Renal cortex interstitium (tissue), 15 donors: Measurements from ENCODE around the gene OR13C4. TPM values are rescaled to one million over a fixed set of nuclear protein-coding genes. Genes with fewer than 3 reads are reported as not detected.
"Not testable (repeated sequence)": the region's sequence is repeated elsewhere in the genome, so short reads cannot be mapped to it uniquely, and the experiment has no call there.

ENCODE experiments used
- DNase-seq, 11 donors: peaks; one replicate each; pipeline ENCODE4 v3.0.0-alpha.2; 2013; ENCODE audit warnings: low read depth in 9 of 11, low spot score in 4 of 11; ENCODE audit errors: extremely low read depth in 1 of 11
- long read RNA-seq, 16 experiments: transcript quantifications; one replicate each; lab custom pipeline, GENCODE V29; 2026
- polyA plus RNA-seq, 3 donors: library from polyadenylated mRNA; unstranded; fragments of 120-200 nt; gene quantifications; one replicate each; pipeline ENCODE4 v1.2.1, GENCODE V29; 2013; ENCODE audit not compliant: insufficient read length in 3 of 3

The OR13C4 gene
- not detected for polyA plus RNA-seq
- long read RNA-seq, donor 1, result 0 reads
- long read RNA-seq, donor 2, result 0 reads
- long read RNA-seq, donor 3, result 0 reads
- long read RNA-seq, donor 4, result 0 reads
- long read RNA-seq, donor 5, result 0 reads
- long read RNA-seq, donor 6, result 0 reads
- long read RNA-seq, donor 7, result 0 reads
- long read RNA-seq, donor 8, result 0 reads
- long read RNA-seq, donor 9, result 0 reads
- long read RNA-seq, donor 10, result 0 reads
- long read RNA-seq, donor 11, result 0 reads
- long read RNA-seq, donor 12, result 0 reads
- long read RNA-seq, donor 13, result 0 reads
- long read RNA-seq, donor 14, result 0 reads
- long read RNA-seq, donor 15, result 0 reads
- long read RNA-seq, donor 16, result 0 reads

DNA sequence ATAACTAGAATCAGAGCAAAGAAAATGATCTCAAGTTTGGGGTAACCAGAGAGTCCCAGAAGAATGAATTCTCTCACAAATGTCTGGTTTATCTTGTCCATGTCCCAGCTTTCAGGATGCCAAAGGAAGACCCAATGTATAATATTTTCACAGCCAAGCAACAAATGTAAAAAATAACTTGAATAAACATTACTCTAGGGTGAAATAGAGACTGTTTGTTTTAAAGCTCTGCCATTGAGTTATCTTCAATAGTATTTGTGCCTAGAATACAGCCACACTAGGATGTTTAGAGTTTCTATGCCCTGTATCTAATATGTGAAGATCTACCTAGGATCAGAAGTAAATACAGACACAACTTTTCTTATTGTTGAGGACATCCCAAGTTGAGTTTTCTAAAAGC lies at the start of gene OR13C4:
Gene OR13C4, minus strand, starts transcription at position 101 of the 400 bp plus-strand sequence. Its CDS starts 0 bp downstream, at position 101.
- no peak for DNase-seq

- no peak for DNase-seq
Measured at GRCh38 chr9:104575456-104575855, 48.4 kb upstream of the OR13C4 start.

GRCh38 chr9:104572612-104573011 lies 45.6 kb upstream of the OR13C4 start:
- DNase-seq, result no peak

- no peak for DNase-seq
Measured at GRCh38 chr9:104568868-104569267, 41.9 kb upstream of the OR13C4 start, which contains the start of gene OR13C8. Gene OR13C8, plus strand, starts transcription at chr9:104569168. Its CDS starts 0 bp downstream, at chr9:104569168.

GRCh38 chr9:104564358-104564757 lies 37.3 kb upstream of the OR13C4 start:
- DNase-seq, result no peak

DNA sequence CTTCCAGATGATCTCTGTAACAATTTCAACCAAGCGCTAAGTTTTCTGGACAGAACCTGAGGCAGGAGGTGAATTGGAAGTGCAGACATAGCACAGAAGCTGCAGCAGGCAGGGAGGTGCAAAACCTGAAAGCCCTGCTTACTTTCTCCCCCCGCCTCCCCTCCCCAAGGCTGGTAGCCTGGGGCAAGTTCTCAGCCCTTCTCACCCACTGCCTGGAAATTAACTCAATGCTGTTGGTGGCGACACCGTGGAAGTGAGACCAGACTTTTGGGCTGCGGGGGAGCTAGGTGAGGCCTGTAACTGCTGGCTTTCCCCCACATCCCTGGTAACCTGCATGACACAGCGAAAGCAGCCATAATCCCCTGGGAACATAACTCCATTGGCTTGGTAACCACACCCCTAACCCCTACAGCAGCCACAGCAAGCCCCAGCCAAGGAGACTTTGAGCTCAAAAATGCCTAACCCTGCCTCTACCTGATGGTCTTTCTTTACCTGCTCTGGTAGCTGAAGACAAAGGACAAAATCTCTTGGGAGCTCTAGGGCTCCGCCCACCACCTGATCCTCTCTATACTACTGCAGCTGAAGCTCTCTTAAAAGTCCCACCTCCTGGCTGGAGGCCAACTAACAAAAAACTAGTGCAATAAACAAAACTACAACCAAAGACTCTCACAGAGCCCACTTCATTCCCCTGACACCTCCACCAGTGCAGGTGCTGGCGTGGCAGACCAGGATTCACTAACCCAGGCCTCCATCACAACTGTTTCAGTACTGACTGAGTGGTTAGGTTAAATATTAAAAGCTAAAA lies 30.0 kb upstream of the OR13C4 start:
- DNase-seq, result no peak

DNA sequence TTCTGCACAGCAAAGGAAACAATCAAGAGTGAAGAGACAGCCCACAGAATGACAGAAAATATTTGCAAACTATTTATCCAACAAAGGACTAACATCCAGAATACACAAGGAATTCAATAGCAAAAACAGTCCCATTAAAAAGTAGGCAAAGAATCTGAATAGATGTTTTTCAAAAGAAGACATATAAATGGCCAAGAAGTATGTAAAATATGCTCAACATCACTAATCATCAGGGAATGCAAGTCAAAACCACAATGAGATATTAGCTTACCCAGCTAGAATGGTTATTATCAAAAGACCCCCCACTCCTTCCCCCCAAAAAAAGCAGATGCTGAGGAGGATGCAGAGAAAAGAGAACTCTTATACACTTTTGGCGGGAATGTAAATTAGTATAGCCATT lies 28.5 kb upstream of the OR13C4 start:
- DNase-seq, result no peak

- DNase-seq, result no peak
Measured at GRCh38 chr9:104553261-104553660, 26.3 kb upstream of the OR13C4 start.

- DNase-seq, result no peak
Measured at GRCh38 chr9:104544644-104545043, 17.6 kb upstream of the OR13C4 start.

DNA sequence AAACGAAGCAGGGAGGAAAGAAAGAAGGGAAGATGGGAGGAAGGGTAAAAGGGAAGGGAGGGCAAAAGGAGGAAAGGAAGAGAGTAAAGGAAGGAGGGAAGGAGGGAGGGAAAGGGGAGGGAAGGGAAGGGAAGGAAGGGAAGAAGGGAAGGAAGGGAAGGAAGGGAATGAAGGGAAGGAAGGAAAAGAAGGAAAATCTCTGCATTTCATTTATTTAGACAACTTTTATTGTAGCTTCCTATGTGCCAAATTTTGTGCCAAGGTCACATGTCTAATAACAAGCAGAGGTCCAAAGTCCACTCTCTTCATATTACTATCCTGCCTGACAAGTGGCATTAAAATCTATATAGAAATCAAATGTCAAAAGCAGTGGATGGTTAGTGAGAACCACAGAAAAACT lies 12.3 kb upstream of the OR13C4 start:
- no peak for DNase-seq

GRCh38 chr9:104536756-104537155 lies 9.7 kb upstream of the OR13C4 start, which contains the start of gene OR13C3:
Gene OR13C3, minus strand, starts transcription at chr9:104536856. Its CDS starts 133 bp downstream, at chr9:104536723.
- DNase-seq, result no peak

- not testable (repeated sequence) for DNase-seq
Measured at GRCh38 chr9:104520241-104520640, 6.8 kb downstream of the OR13C4 start.

DNA sequence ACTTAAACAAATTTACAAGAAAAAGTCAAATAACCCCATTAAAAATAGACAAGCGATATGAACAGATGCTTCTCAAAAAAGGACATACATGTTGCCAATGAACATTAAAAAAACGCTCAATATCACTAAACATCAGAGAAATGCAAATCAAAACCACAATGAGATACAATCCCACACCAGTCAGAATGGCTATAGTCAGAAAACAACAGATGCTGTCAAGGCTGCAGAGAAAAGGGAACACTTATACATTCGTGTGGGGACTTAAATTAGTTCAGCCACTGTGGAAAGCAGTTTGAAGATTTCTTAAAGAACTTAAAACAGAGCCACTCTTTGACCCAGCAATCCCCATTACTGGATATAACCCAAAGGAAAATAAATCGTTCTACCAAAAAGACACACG lies 12.1 kb downstream of the OR13C4 start:
- DNase-seq, result no peak

GRCh38 chr9:104506565-104506964 lies 20.4 kb downstream of the OR13C4 start:
- no peak for DNase-seq

DNA sequence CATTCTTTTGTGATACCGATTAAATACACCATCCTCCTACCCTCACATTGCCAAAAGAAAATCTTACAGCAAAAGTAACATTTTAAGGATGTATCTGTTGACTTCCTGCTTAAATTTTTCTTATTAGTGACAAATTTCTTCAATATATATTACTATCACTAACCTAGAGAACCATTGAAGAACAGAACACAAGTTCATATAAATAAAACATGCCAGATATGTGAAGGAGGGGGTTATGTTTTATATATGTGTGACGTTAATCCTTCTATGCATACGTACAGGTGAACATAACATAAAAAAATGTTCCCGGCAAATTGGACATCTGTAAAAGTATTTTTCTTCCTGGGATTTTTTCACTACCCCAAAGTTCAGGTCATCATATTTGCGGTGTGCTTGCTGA lies 23.0 kb downstream of the OR13C4 start, which contains the start of gene OR13F1:
Gene OR13F1, plus strand, starts transcription at position 301 of the 400 bp plus-strand sequence. Its CDS starts 0 bp downstream, at position 301.
- no peak for DNase-seq

- no peak for DNase-seq
Measured at GRCh38 chr9:104503440-104503839, 23.6 kb downstream of the OR13C4 start.

DNA sequence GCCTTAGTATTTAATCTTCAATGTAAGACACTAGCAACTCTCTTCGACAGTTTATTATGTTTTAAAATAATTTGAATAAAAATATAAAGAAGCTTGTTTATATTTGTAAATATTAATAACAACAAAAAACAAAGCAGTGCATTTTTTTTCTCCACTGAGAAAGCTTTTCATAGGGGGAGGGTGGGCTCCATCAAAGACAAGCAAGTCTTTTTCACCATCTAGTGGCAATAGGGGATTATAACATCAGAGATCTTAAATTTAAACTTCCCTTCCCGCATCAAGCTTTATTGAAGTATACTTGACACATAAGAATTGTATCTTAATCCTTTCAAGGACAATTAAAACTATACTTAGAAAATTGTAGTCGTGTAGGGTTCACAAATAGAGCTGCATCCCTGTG lies 32.2 kb downstream of the OR13C4 start:
- peak in 1 of 11 donors; percentile 2 for DNase-seq

DNA sequence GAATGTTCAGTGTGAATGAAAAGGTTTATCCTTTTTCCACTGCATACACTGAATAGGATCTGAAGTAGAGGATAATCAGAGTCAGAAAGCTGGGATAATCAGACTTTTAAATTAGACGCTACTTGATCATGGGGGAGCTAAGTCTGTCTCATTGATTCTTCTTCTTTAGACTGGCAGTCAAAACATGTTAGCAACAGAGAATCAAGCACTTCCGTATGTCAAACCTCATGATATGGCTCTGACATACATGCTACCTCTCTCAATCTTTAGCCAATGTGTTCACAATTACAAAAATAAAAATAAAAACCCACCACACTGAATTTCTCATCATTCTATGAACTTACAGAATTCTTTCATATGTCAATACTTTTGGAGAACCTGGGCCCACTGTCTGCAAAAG lies 42.0 kb downstream of the OR13C4 start:
- no peak for DNase-seq

DNA sequence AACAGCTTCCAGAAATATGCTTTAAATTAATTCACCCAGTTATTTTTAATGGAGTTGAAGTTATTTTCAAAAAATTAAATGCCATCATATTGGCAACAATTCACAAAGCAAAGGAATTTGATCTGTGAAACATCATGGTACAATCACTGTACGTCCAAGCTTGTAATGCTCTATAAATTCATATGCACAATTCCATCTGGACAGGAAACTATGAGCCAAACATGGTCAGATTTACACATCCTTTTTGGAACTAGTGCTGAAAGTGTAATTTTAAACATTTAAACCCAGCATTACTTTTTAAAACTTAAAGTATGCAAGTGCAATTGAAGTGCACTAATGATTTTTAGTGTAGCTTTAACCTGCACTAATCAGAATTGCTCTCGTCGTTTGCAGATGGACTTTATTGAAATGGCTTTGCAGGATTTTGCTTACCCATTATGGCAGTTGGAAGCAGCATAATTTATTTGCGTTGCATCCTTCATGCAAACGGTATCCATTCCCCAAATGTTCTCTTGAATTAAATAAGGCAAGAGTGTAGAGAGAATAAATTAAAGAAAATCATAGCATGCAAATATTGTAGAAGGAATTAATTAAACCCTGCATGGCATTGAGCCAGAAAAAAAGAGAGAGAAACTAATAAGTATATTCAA lies 44.0 kb downstream of the OR13C4 start:
- DNase-seq, result no peak
